ENCODE measurements around the gene TFG.

- TF ChIP-seq CTCF (IDR thresholded peaks at IDR 0.05) = no peak
- no peak for TF ChIP-seq POLR2A (IDR thresholded peaks at IDR 0.05)
Measured at GRCh38 chr3:100776097-100776729, 66.9 kb downstream of the TFG start.

Measured in stomach (tissue), 4 donors.